ENCODE measurements around the gene LSAMP. TPM values are rescaled to one million over a fixed set of nuclear protein-coding genes. Genes with fewer than 3 reads are reported as not detected.

LSAMP gene
- polyA plus RNA-seq, 1 of the 3 experiments (the other 2 are of a cell fraction): 6.6 TPM

DNA sequence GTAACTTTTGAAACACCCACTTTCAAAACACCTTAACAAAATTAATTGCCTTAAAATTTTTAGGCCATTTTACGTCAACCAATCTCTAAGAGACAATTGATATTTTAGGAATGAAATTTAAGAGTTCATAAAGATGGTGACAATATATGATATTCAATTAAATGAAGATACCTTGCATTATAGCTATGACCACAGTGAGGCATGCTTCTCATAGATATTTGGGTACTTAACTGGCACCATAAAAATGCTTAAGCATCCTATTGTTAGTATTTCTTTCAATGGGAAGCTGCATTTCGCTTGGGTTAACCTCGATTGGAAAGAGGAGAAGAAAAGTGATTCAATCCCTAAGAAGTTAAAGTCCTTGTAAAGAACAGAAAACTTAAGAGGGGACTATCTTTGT lies 613.0 kb downstream of the LSAMP start:
- DNase-seq: no peak
- ChIA-PET POLR2A (no interaction called here), CTCF (interaction anchor here (1.1 to 1.3 kb wide), 9 partner anchors 9 to 1470 kb away, joined by 3 to 5 read pairs (median 3); no protein-coding TSS in a partner anchor)
- H3K4me1 ChIP-seq (ENCODE audit: control insufficient read depth in 1 of 2, insufficient read depth in 2 of 2, low read depth in 1 of 2, low read length in 1 of 2): peaks cover 9 to 38% of the 10 kb centered on the region in 2 experiments; a peak in 3 of 4 replicates
- H3K4me3 ChIP-seq (ENCODE audit: low read depth in 2 of 2, low read length in 1 of 2): no peak overlapping the region
- H3K4me2 ChIP-seq: no peak overlapping the region
- H3K79me2 ChIP-seq (ENCODE audit: insufficient read depth): no peaks in the 10 kb centered on the region
- H3K9me2 ChIP-seq: no peaks in the 10 kb centered on the region
- WGBS (ENCODE audit: low lambda C conversion rate): 90% methylated on average over 3 of the region's 3 CpGs
- H4K20me1 ChIP-seq (ENCODE audit: insufficient read depth): no peaks in the 10 kb centered on the region
- TF ChIP-seq RCOR1 (IDR thresholded peaks at IDR 0.05; ENCODE audit: low read length) (no peak), RAD21 (IDR thresholded peaks at IDR 0.05; ENCODE audit: low read length) (peak; percentile 40)
- H3K27ac ChIP-seq (ENCODE audit: low read depth in 2 of 2, low read length in 1 of 2): peak overlapping the region in 1 of 2 experiments; percentile 67; a peak in 1 of 4 replicates
- no peak overlapping the region for H2AFZ ChIP-seq (ENCODE audit: low read depth)
- H3K9me3 ChIP-seq: no peaks in the 10 kb centered on the region
- H3K36me3 ChIP-seq (replicated peaks in 1 of 2; ENCODE audit: control insufficient read depth in 1 of 2, insufficient read depth in 2 of 2, low read length in 1 of 2): no peaks in the 10 kb centered on the region
- H3K9ac ChIP-seq: no peak overlapping the region
- no peaks in the 10 kb centered on the region for H3K27me3 ChIP-seq (ENCODE audit: insufficient read depth)
- H3F3A ChIP-seq (replicated peaks; ENCODE audit: insufficient read depth): peaks cover 12% of the 10 kb centered on the region

DNA sequence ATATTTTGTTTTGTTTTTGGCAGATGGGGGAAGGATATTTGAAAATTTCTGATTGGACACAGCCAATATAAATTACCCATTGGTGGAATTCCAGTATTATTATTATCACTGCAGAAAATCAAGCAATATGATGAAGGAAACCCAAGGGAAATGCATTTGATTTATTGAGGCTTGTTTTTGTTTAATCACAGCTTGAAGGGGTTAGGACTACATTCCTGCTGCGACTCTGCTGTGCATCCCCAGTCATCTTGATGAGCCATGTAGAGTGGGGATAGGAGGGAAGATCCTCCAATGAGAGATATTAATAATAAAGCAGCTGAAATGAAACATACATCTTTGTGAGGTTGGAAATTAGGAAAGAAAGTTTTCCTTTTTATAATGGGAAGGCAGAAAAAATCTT lies 613.4 kb downstream of the LSAMP start:
- H3K4me2 ChIP-seq: no peak overlapping the region
- H3K4me1 ChIP-seq (ENCODE audit: control insufficient read depth in 1 of 2, insufficient read depth in 2 of 2, low read depth in 1 of 2, low read length in 1 of 2): peaks cover 9 to 38% of the 10 kb centered on the region in 2 experiments; a peak in 3 of 4 replicates
- no peaks in the 10 kb centered on the region for H3K36me3 ChIP-seq (replicated peaks in 1 of 2; ENCODE audit: control insufficient read depth in 1 of 2, insufficient read depth in 2 of 2, low read length in 1 of 2)
- CTCF ChIA-PET: interaction anchor here (1.1 to 1.5 kb wide), 10 partner anchors 8 to 1469 kb away, joined by 3 to 5 read pairs (median 4); no protein-coding TSS in a partner anchor
- TF ChIP-seq EZH2phosphoT487 (IDR thresholded peaks at IDR 0.05; ENCODE audit: borderline replicate concordance, low read depth) (no peak), ELF1 (IDR thresholded peaks at IDR 0.05) (no peak), GABPA (IDR thresholded peaks at IDR 0.05; ENCODE audit: low read depth) (no peak), RAD21 (IDR thresholded peaks at IDR 0.05; ENCODE audit: low read length) (no peak), GATA2 (CRISPR knock-in tag; IDR thresholded peaks at IDR 0.05) (no peak), RCOR1 (IDR thresholded peaks at IDR 0.05; ENCODE audit: low read length) (no peak), JUND (IDR thresholded peaks at IDR 0.05) (no peak), SIN3A (IDR thresholded peaks at IDR 0.05; ENCODE audit: borderline replicate concordance, low read depth, low read length) (no peak), FOXJ3 (CRISPR knock-in tag; IDR thresholded peaks at IDR 0.05) (no peak), CHD2 (IDR thresholded peaks at IDR 0.05; ENCODE audit: low read length, partially characterized antibody) (no peak)
- TF ChIP-seq, protein P1, sequence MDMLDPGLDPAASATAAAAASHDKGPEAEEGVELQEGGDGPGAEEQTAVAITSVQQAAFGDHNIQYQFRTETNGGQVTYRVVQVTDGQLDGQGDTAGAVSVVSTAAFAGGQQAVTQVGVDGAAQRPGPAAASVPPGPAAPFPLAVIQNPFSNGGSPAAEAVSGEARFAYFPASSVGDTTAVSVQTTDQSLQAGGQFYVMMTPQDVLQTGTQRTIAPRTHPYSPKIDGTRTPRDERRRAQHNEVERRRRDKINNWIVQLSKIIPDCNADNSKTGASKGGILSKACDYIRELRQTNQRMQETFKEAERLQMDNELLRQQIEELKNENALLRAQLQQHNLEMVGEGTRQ (IDR thresholded peaks at IDR 0.05; ENCODE audit: borderline replicate concordance, low read depth, low read length): no peak
- TF ChIP-seq, protein P2, sequence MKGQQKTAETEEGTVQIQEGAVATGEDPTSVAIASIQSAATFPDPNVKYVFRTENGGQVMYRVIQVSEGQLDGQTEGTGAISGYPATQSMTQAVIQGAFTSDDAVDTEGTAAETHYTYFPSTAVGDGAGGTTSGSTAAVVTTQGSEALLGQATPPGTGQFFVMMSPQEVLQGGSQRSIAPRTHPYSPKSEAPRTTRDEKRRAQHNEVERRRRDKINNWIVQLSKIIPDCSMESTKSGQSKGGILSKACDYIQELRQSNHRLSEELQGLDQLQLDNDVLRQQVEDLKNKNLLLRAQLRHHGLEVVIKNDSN (IDR thresholded peaks at IDR 0.05; ENCODE audit: borderline replicate concordance, low read depth): no peak
- 67% methylated on average over 1 of the region's 1 CpG for WGBS (ENCODE audit: low lambda C conversion rate)
- H3K9me3 ChIP-seq: no peaks in the 10 kb centered on the region
- no peak overlapping the region for H3K9ac ChIP-seq
- peaks cover 12% of the 10 kb centered on the region for H3F3A ChIP-seq (replicated peaks; ENCODE audit: insufficient read depth)
- no peaks in the 10 kb centered on the region for H3K9me2 ChIP-seq
- DNase-seq: no peak
- H3K27ac ChIP-seq (ENCODE audit: low read depth in 2 of 2, low read length in 1 of 2): no peak overlapping the region
- H4K20me1 ChIP-seq (ENCODE audit: insufficient read depth): no peaks in the 10 kb centered on the region
- POLR2A ChIA-PET: no interaction called here
- H3K79me2 ChIP-seq (ENCODE audit: insufficient read depth): no peaks in the 10 kb centered on the region
- no peak overlapping the region for H3K4me3 ChIP-seq (ENCODE audit: low read depth in 2 of 2, low read length in 1 of 2)
- no peak overlapping the region for H2AFZ ChIP-seq (ENCODE audit: low read depth)
- H3K27me3 ChIP-seq (ENCODE audit: insufficient read depth): no peaks in the 10 kb centered on the region

All from SK-N-SH (cell line).